GM19238 (cell line): ENCODE results near the gene MPI.
A peak's percentile ranks its signal among the peaks of the same experiment; 100 is the strongest.
"Not testable (repeated sequence)": the region's sequence is repeated elsewhere in the genome, so short reads cannot be mapped to it uniquely, and the experiment has no call there.

Experiments
- DNase-seq: peaks from one replicate; pipeline ENCODE4 v3.0.0; 2011; ENCODE audit warnings: low spot score; ENCODE audit not compliant: insufficient read length

MPI gene

GRCh38 chr15:74863239-74864056 lies 26.4 kb upstream of the MPI start:
- DNase-seq: no peak

GRCh38 chr15:74864296-74864695 lies 25.5 kb upstream of the MPI start:
- DNase-seq: no peak

- DNase-seq: no peak
Measured at GRCh38 chr15:74865316-74865715, 24.5 kb upstream of the MPI start.

- DNase-seq: no peak
Measured at GRCh38 chr15:74866090-74866489, 23.8 kb upstream of the MPI start.

- DNase-seq: no peak
Measured at GRCh38 chr15:74867466-74868038, 22.3 kb upstream of the MPI start.

- DNase-seq: no peak
Measured at GRCh38 chr15:74868059-74868458, 21.8 kb upstream of the MPI start.

- DNase-seq: no peak
Measured at GRCh38 chr15:74869372-74869725, 20.5 kb upstream of the MPI start.

GRCh38 chr15:74869726-74870407 lies 20.0 kb upstream of the MPI start:
- DNase-seq: peak; percentile 77

- no peak for DNase-seq
Measured at GRCh38 chr15:74870436-74871215, 19.2 kb upstream of the MPI start.

GRCh38 chr15:74872702-74873035 lies 17.2 kb upstream of the MPI start:
- no peak for DNase-seq

- peak; percentile 96 for DNase-seq
Measured at GRCh38 chr15:74873036-74873755, 16.6 kb upstream of the MPI start, which contains the start of gene SCAMP2. SCAMP2 (minus strand) TSS chr15:74873365; CDS start chr15:74873255, 110 bp downstream.

GRCh38 chr15:74873756-74874424 lies 16.0 kb upstream of the MPI start:
- DNase-seq: no peak

GRCh38 chr15:74878273-74878672 lies 11.6 kb upstream of the MPI start:
- DNase-seq: no peak

GRCh38 chr15:74882528-74882927 lies 7.3 kb upstream of the MPI start:
- DNase-seq: no peak

GRCh38 chr15:74884428-74885223 lies 5.2 kb upstream of the MPI start:
- DNase-seq: no peak

GRCh38 chr15:74885461-74885860 lies 4.4 kb upstream of the MPI start:
- DNase-seq: no peak

- DNase-seq: not testable (repeated sequence)
Measured at GRCh38 chr15:74887537-74888193, 2.2 kb upstream of the MPI start.

GRCh38 chr15:74888716-74889115 lies 1.1 kb upstream of the MPI start:
- DNase-seq: no peak

GRCh38 chr15:74889390-74889882 lies 406 bp upstream of the MPI start:
- peak; percentile 35 for DNase-seq
